Calu3 (cell line): Measurements from ENCODE around the gene YOD1. TPM values are rescaled to one million over a fixed set of nuclear protein-coding genes. Genes with fewer than 3 reads are reported as not detected.

Experiments used
- BruUV-seq: library from RNA; stranded (reverse); fragments of 400-500 nt; replicated peaks from 2 replicates; lab custom pipeline; 2021; lab: Mats Ljungman, UMichigan
- CTCF ChIA-PET: fragments of 300-600 bp; sonication (Branson Sonifier 250); formaldehyde crosslinking; loops from one replicate; lab custom pipeline; 2022; ENCODE audit warnings: antibody characterized with exemption; lab: Charles Lee
- DNase-seq: peaks from one replicate; pipeline ENCODE4 v3.0.0; 2022
- H3K27ac Mint-ChIP-seq: one replicate; pipeline ENCODE4 v1.8.0; 2022; ENCODE audit warnings: mixed read lengths; ENCODE audit not compliant: unreplicated experiment
- H3K27me3 Mint-ChIP-seq: one replicate; pipeline ENCODE4 v1.8.0; 2022; ENCODE audit warnings: mixed read lengths; ENCODE audit not compliant: unreplicated experiment
- H3K36me3 Mint-ChIP-seq: one replicate; pipeline ENCODE4 v1.8.0; 2022; ENCODE audit warnings: mild to moderate bottlenecking, moderate library complexity, mixed read lengths; ENCODE audit not compliant: insufficient read depth, unreplicated experiment
- H3K4me1 Mint-ChIP-seq: one replicate; pipeline ENCODE4 v1.8.0; 2022; ENCODE audit warnings: mild to moderate bottlenecking, low read depth, mixed read lengths; ENCODE audit not compliant: unreplicated experiment
- H3K4me3 Mint-ChIP-seq: one replicate; pipeline ENCODE4 v1.8.0; 2022; ENCODE audit warnings: mild to moderate bottlenecking, low read depth, moderate library complexity, mixed read lengths; ENCODE audit not compliant: unreplicated experiment
- H3K9me3 Mint-ChIP-seq: one replicate; pipeline ENCODE4 v1.8.0; 2022; ENCODE audit warnings: low read depth, mixed read lengths; ENCODE audit not compliant: unreplicated experiment
- intact Hi-C: fragments of 100-400 bp; cut with micrococcal nuclease; formaldehyde crosslinking; loops from one replicate; pipeline ENCODE4 v1.10.0; 2022; ENCODE audit not compliant: unreplicated experiment
- total RNA-seq: library from RNA; stranded (reverse); gene quantifications from 2 replicates; pipeline ENCODE4 v1.2.3, GENCODE V29; 2022
- TF ChIP-seq, protein P1 (sequence below): fragments of 200-600 bp; IDR thresholded peaks from one replicate; pipeline ENCODE4 v1.8.0; 2022; ENCODE audit warnings: antibody characterized with exemption; ENCODE audit not compliant: unreplicated experiment

Gene YOD1
- total RNA-seq, 1 experiment from 2014 or later, result 22.4 TPM

DNA sequence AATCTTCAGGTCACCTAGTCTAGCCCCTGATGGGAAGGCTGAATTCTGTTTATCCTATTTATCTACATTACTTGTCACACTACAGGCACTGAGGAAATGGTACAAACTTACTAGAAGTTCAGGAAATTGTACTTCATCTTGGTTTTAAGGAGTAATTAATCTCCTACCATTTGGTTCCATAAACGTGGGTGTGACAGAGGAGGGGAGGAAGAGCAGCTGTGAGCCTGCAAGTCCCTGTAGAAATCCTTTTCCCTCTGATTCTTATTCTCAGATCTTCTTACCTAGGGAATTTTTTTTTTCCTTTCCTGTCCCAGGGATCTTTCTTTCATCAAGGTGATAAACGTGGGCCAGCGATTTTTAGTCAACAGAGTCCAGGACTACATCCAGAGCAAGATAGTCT lies 16.2 kb upstream of the YOD1 start:
- peaks cover 11% of the 10 kb centered on the region for H3K4me1 Mint-ChIP-seq
- DNase-seq, result no peak
- peaks cover 15% of the 10 kb centered on the region for H3K36me3 Mint-ChIP-seq
- H3K9me3 Mint-ChIP-seq, result no peaks in the 10 kb centered on the region
- H3K4me3 Mint-ChIP-seq, result no peak overlapping the region
- no peaks in the 10 kb centered on the region for H3K27me3 Mint-ChIP-seq
- no TSS peak for BruUV-seq
- CTCF ChIA-PET, result no interaction called here
- no peak overlapping the region for H3K27ac Mint-ChIP-seq
- intact Hi-C loops, result no loop called here
- TF ChIP-seq, protein P1, sequence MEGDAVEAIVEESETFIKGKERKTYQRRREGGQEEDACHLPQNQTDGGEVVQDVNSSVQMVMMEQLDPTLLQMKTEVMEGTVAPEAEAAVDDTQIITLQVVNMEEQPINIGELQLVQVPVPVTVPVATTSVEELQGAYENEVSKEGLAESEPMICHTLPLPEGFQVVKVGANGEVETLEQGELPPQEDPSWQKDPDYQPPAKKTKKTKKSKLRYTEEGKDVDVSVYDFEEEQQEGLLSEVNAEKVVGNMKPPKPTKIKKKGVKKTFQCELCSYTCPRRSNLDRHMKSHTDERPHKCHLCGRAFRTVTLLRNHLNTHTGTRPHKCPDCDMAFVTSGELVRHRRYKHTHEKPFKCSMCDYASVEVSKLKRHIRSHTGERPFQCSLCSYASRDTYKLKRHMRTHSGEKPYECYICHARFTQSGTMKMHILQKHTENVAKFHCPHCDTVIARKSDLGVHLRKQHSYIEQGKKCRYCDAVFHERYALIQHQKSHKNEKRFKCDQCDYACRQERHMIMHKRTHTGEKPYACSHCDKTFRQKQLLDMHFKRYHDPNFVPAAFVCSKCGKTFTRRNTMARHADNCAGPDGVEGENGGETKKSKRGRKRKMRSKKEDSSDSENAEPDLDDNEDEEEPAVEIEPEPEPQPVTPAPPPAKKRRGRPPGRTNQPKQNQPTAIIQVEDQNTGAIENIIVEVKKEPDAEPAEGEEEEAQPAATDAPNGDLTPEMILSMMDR, result no peak

DNA sequence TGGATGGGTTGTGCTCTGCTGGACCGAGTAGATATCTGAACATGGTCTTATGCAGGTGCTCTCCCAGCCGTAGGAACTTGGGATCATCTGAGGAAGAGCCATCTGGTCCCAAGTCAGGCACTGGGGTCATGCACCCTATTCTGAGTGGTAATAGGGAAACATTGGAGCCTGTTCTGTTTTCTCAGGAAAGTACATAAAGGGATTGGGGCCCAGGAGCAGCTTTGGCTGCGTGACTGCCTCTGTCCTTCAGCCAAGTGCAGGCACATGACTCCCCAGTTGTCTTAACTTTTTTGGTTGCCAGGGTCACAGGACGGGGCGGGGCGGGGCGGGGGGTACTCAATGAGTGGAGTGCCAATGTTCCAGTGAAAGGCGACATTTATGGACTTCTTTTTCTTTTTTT lies 13.6 kb upstream of the YOD1 start:
- Mint-ChIP-seq H3K9me3 (no peaks in the 10 kb centered on the region), H3K27ac (no peak overlapping the region), H3K27me3 (no peaks in the 10 kb centered on the region), H3K4me1 (peaks cover 11% of the 10 kb centered on the region), H3K4me3 (no peak overlapping the region), H3K36me3 (peaks cover 21% of the 10 kb centered on the region)
- DNase-seq, result no peak
- CTCF ChIA-PET, result no interaction called here
- intact Hi-C loops, result no loop called here
- BruUV-seq, result no TSS peak
- TF ChIP-seq, protein P1, result no peak

GRCh38 chr1:207063014-207063413 lies 12.0 kb upstream of the YOD1 start:
- Mint-ChIP-seq H3K9me3 (no peaks in the 10 kb centered on the region), H3K4me3 (no peak overlapping the region), H3K36me3 (peaks cover 22% of the 10 kb centered on the region), H3K27ac (no peak overlapping the region), H3K27me3 (no peaks in the 10 kb centered on the region), H3K4me1 (peaks cover 11% of the 10 kb centered on the region)
- intact Hi-C loops, result no loop called here
- no TSS peak for BruUV-seq
- TF ChIP-seq, protein P1, result no peak
- no peak for DNase-seq
- CTCF ChIA-PET, result no interaction called here

DNA sequence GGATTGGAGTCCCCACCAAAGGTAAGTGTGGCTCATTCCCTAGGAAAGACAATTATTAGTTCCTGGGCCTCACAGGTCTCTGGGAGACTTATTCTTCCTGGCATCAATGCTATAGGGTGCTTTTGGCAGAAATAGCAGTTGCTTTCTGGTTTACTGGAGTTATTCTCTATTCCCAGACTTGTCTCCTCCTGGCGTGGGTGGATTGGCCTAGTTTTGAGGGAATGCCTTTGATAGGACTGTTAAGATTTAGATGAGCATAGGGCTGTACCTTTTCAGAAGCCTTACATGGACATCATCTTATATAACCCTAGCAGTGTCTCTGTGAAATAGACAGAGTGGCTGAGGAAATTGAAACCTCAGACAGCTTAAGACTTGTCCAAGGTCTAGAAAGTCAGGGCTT lies 11.1 kb upstream of the YOD1 start:
- peaks cover 14% of the 10 kb centered on the region for H3K36me3 Mint-ChIP-seq
- CTCF ChIA-PET, result no interaction called here
- BruUV-seq, result no TSS peak
- H3K27me3 Mint-ChIP-seq, result no peaks in the 10 kb centered on the region
- no peaks in the 10 kb centered on the region for H3K9me3 Mint-ChIP-seq
- TF ChIP-seq, protein P1, result no peak
- no peak overlapping the region for H3K4me3 Mint-ChIP-seq
- DNase-seq, result no peak
- H3K4me1 Mint-ChIP-seq, result peaks cover 2% of the 10 kb centered on the region
- H3K27ac Mint-ChIP-seq, result no peak overlapping the region
- intact Hi-C loops, result no loop called here

DNA sequence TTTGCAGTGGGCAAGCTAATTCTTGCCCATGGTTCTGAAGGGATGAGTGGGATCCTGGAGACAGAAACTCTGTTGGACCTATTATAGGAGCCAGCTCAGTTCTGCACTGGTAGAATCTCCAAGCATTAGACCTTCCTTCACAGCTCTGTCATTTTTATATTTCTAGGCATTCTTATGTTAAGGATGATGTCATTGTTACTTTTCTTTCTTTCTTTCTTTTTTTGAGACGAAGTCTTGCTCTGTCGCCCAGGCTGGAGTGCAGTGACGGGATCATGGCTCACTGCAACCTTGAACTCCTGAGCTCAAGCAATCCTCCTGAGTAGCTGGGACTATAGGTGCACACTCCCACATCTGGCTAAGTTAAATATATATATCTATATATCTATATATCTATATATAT lies 9.6 kb upstream of the YOD1 start:
- Mint-ChIP-seq H3K4me3 (no peak overlapping the region), H3K36me3 (peaks cover 25% of the 10 kb centered on the region), H3K9me3 (no peaks in the 10 kb centered on the region), H3K27me3 (no peaks in the 10 kb centered on the region), H3K4me1 (peaks cover 13% of the 10 kb centered on the region), H3K27ac (no peak overlapping the region)
- DNase-seq, result no peak
- BruUV-seq, result no TSS peak
- TF ChIP-seq, protein P1, result no peak
- CTCF ChIA-PET, result no interaction called here
- intact Hi-C loops, result no loop called here
